Measurements from ENCODE around the gene NAA20.

NAA20 gene

DNA sequence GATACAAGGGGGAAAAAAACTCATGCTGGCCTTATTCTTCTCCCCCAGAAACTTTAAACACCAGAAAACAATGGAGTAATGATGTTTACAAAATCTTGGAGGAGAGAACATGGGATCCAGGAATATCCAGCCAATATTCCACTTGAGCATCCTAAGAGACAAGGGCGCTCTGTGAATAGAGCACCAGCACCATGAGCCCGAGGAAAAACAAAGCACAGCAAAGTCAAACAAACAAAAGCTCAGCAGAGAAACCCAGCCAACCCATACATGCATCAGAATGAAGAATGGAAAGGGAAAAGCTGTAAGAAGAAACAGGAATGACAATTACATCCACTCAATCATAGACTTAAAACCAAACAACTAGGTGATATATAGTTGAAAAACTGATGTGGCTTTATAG lies 4.6 kb upstream of the NAA20 start:
- no peak for DNase-seq (ENCODE audit: extremely low spot score)
- CTCF ChIA-PET: interaction anchor here (1.1 to 1.6 kb wide), 2 partner anchors 16 to 18 kb away, joined by 3 read pairs; no protein-coding TSS in a partner anchor
- POLR2A ChIA-PET: interaction anchor here (0.6 kb wide), 1 partner anchor 28 kb away, joined by 4 read pairs; no protein-coding TSS in a partner anchor
- TF ChIP-seq, protein P1, sequence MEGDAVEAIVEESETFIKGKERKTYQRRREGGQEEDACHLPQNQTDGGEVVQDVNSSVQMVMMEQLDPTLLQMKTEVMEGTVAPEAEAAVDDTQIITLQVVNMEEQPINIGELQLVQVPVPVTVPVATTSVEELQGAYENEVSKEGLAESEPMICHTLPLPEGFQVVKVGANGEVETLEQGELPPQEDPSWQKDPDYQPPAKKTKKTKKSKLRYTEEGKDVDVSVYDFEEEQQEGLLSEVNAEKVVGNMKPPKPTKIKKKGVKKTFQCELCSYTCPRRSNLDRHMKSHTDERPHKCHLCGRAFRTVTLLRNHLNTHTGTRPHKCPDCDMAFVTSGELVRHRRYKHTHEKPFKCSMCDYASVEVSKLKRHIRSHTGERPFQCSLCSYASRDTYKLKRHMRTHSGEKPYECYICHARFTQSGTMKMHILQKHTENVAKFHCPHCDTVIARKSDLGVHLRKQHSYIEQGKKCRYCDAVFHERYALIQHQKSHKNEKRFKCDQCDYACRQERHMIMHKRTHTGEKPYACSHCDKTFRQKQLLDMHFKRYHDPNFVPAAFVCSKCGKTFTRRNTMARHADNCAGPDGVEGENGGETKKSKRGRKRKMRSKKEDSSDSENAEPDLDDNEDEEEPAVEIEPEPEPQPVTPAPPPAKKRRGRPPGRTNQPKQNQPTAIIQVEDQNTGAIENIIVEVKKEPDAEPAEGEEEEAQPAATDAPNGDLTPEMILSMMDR (IDR thresholded peaks at IDR 0.05; ENCODE audit: control extremely low read depth, extremely low read depth, low read depth, missing control alignments): no peak

DNA sequence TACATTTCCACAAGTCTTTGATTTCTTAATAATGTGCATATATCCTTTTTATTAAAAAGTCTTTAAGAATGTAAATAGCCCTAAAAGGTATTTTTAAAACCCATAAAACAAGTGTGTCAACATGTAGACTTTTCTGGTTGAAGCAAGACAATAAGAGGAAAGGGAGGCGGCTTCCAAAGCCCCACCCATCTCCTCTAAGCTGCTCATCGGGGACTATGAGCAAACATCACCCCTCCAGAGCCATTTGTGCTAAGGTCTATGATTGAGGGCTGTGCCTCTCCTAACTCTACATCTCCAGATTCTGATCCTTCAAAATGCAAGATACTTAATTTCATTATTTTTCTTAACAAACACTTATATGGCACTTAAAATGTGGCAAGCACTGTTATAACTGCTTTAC lies 2.5 kb upstream of the NAA20 start:
- ChIA-PET POLR2A (no interaction called here), CTCF (interaction anchor here (1.2 to 3.8 kb wide), 3 partner anchors 10 to 21 kb away, joined by 3 to 20 read pairs (median 16); no protein-coding TSS in a partner anchor)
- TF ChIP-seq, protein P1 (IDR thresholded peaks at IDR 0.05; ENCODE audit: control extremely low read depth, extremely low read depth, low read depth, missing control alignments): no peak
- no peak for DNase-seq (ENCODE audit: extremely low spot score)

DNA sequence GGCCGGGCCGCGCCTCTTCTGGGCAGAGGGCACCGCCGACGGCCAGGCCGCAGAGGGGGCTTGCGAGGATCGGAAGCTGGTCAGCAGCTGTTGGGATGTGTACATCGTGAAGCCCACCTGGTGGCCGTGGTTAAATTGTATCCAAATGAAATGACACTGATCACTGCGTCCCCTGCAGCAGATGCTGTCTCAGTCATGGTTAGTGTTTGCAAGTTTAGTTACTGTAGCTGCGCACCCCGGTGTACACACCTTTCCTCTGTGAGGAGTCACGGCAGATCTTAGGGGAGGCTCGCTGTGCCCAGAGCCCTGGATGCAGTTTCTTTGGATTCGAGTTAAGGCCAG lies 653 bp downstream of the NAA20 start:
- DNase-seq (ENCODE audit: extremely low spot score): peak; percentile 28
- ChIA-PET POLR2A (interaction anchor here (0.5 kb wide), 1 partner anchor 73 kb away, joined by 3 read pairs; no protein-coding TSS in a partner anchor), CTCF (interaction anchor here (1.2 to 3.8 kb wide), 9 partner anchors 10 to 325 kb away, joined by 3 to 17 read pairs (median 3); partner anchors contain the start of genes CFAP61 and CRNKL1)
- TF ChIP-seq, protein P1 (IDR thresholded peaks at IDR 0.05; ENCODE audit: control extremely low read depth, extremely low read depth, low read depth, missing control alignments): no peak

GRCh38 chr20:20018366-20018765 lies 1.2 kb downstream of the NAA20 start:
- POLR2A ChIA-PET: no interaction called here
- CTCF ChIA-PET: interaction anchor here (1.2 to 3.8 kb wide), 6 partner anchors 10 to 325 kb away, joined by 3 to 17 read pairs (median 8); partner anchors contain the start of genes CFAP61 and CRNKL1
- TF ChIP-seq, protein P1 (IDR thresholded peaks at IDR 0.05; ENCODE audit: control extremely low read depth, extremely low read depth, low read depth, missing control alignments): no peak
- no peak for DNase-seq (ENCODE audit: extremely low spot score)

- POLR2A ChIA-PET: no interaction called here
- CTCF ChIA-PET: no interaction called here
- TF ChIP-seq, protein P1 (IDR thresholded peaks at IDR 0.05; ENCODE audit: control extremely low read depth, extremely low read depth, low read depth, missing control alignments): no peak
- no peak for DNase-seq (ENCODE audit: extremely low spot score)
Measured at GRCh38 chr20:20019123-20019522, 2.0 kb downstream of the NAA20 start.

- DNase-seq (ENCODE audit: extremely low spot score): no peak
- TF ChIP-seq, protein P1 (IDR thresholded peaks at IDR 0.05; ENCODE audit: control extremely low read depth, extremely low read depth, low read depth, missing control alignments): no peak
- CTCF ChIA-PET: interaction anchor here (2.5 to 2.9 kb wide), 2 partner anchors 12 to 30 kb away, joined by 8 to 12 read pairs; no protein-coding TSS in a partner anchor
- POLR2A ChIA-PET: no interaction called here
Measured at GRCh38 chr20:20020908-20021307, 3.7 kb downstream of the NAA20 start.

Measured in GM10248 (cell line).